ENCODE data around the gene GALNS. TPM values are rescaled to one million over a fixed set of nuclear protein-coding genes. Genes with fewer than 3 reads are reported as not detected.

GALNS gene
- total and polyA plus RNA-seq, 2 of the 8 experiments (the other 6 are each of a cell fraction or from before 2014, with no cell fraction given): 8.9 to 17.8 TPM

DNA sequence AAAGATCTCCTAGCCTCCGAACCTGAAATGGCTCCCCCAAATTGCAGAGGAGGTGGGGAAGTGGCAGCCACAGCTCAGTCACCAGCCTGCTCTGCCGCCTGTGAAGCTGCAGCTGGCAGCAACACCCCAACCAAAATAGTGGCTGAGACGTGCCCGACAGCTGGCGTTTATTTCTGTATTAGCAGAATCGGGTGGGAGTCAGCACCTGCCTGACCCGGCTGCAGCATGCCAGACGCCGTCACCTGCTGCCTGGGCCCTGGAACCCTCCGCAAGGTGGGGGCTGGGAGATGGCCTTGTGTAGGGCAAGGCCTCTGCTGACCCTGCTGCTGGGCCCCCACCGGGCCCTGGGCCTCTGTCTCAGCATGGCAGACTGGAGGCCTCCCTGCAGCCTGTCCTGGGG, 27.2 kb upstream of the GALNS start:
- DNase-seq (ENCODE audit: low read depth in 1 of 2, low spot score in 2 of 2) (no peak), FAIRE-seq (no peak)
- H3K9me3 ChIP-seq (ENCODE audit: insufficient read depth in 2 of 2, low read depth in 1 of 2, low read length in 1 of 2): no peaks in the 10 kb centered on the region
- no peak overlapping the region for H3K14ac ChIP-seq (ENCODE audit: insufficient read length)
- H2AFZ ChIP-seq (ENCODE audit: low read length): no peak overlapping the region
- ChIA-PET POLR2A (ENCODE audit: partially characterized antibody) (interaction anchor here (0.7 kb wide), 1 partner anchor 224 kb away, joined by 3 read pairs; no protein-coding TSS in a partner anchor), CTCF (ENCODE audit: partially characterized antibody) (no interaction called here)
- H3K23ac ChIP-seq (ENCODE audit: insufficient read length): no peak overlapping the region
- peaks cover 0 to 7% (median 1%) of the 10 kb centered on the region in 4 experiments; a peak in 2 of 7 replicates for H3K27me3 ChIP-seq (replicated peaks in 1 of 4; ENCODE audit: control insufficient read depth in 3 of 4, extremely low read depth in 1 of 4, insufficient read depth in 3 of 4, low read length in 3 of 4)
- no peak overlapping the region for H2BK12ac ChIP-seq (ENCODE audit: low read depth, low read length)
- H3K9ac ChIP-seq (replicated peaks in 1 of 4; ENCODE audit: extremely low read depth in 1 of 4, low read depth in 3 of 4, low read length in 3 of 4): no peak overlapping the region
- WGBS, 2 experiments (ENCODE audit: extremely low coverage in 1 of 2, insufficient coverage in 1 of 2, insufficient read length in 1 of 2, insufficient replicate concordance in 2 of 2, low coverage in 1 of 2, low lambda C conversion rate in 2 of 2, missing lambda C conversion rate in 1 of 2): 93% methylated on average over 11 of the region's 11 CpGs; no CpG with 5 or more reads in 1 of the 2 experiments
- no peak overlapping the region for H2BK5ac ChIP-seq (ENCODE audit: low read depth, low read length)
- H3K36me3 ChIP-seq (ENCODE audit: control insufficient read depth in 2 of 4, insufficient read depth in 4 of 4, low read length in 3 of 4): no peaks in the 10 kb centered on the region
- no peak overlapping the region for H2BK20ac ChIP-seq (ENCODE audit: low read length)
- H4K20me1 ChIP-seq (replicated peaks in 1 of 2; ENCODE audit: control insufficient read depth in 1 of 2, insufficient read depth in 2 of 2, low read length in 2 of 2): peaks cover 0 to 4% of the 10 kb centered on the region in 2 experiments
- no peak overlapping the region for H3K18ac ChIP-seq (ENCODE audit: extremely low read depth, low read length)
- H3K79me2 ChIP-seq (ENCODE audit: control insufficient read depth in 1 of 2, insufficient read depth in 2 of 2, low read length in 2 of 2): no peaks in the 10 kb centered on the region
- no peak overlapping the region for H4K5ac ChIP-seq (ENCODE audit: insufficient read length, low read depth, low read length)
- H4K91ac ChIP-seq (replicated peaks; ENCODE audit: insufficient read length, low read length): no peak overlapping the region
- H3K4me3 ChIP-seq (ENCODE audit: extremely low read depth in 1 of 4, insufficient read depth in 2 of 4, low read depth in 3 of 4, low read length in 4 of 4): no peak overlapping the region
- H2AK5ac ChIP-seq (ENCODE audit: low read depth, low read length): no peak overlapping the region
- H4K8ac ChIP-seq (ENCODE audit: extremely low read depth, insufficient read depth, low read length): no peak overlapping the region
- H3K23me2 ChIP-seq (ENCODE audit: low read depth, low read length): no peaks in the 10 kb centered on the region; the same call in 1 of the 2 replicates
- H2BK120ac ChIP-seq (replicated peaks; ENCODE audit: low read depth, low read length): no peak overlapping the region
- H3K56ac ChIP-seq (replicated peaks; ENCODE audit: insufficient read length, low read depth, low read length): no peak overlapping the region
- H3K79me1 ChIP-seq (ENCODE audit: low read depth, low read length): no peaks in the 10 kb centered on the region; the same call in 1 of the 2 replicates
- H3K27ac ChIP-seq (ENCODE audit: low read depth, low read length): no peak overlapping the region
- H3K4ac ChIP-seq (replicated peaks; ENCODE audit: insufficient read length, low read depth, low read length): no peak overlapping the region
- no peak overlapping the region for H3K4me2 ChIP-seq (ENCODE audit: insufficient read depth in 1 of 2, low read depth in 2 of 2, low read length in 2 of 2)
- peaks cover 0 to 9% (median 6%) of the 10 kb centered on the region in 4 experiments; a peak in 4 of 7 replicates for H3K4me1 ChIP-seq (replicated peaks in 1 of 4; ENCODE audit: control insufficient read depth in 3 of 4, insufficient read depth in 4 of 4, low read length in 3 of 4)
- no peak overlapping the region for H2BK15ac ChIP-seq (ENCODE audit: low read length)
- no peak for TF ChIP-seq CHD1 (IDR thresholded peaks at IDR 0.05; ENCODE audit: low read depth, low read length)
- no peak for TF ChIP-seq HDAC2 (IDR thresholded peaks at IDR 0.05; ENCODE audit: borderline replicate concordance in 1 of 2, low read depth in 2 of 2, low read length in 2 of 2)
- no peak for TF ChIP-seq SP1 (IDR thresholded peaks at IDR 0.05; ENCODE audit: low read depth, low read length)
- no peak for TF ChIP-seq TAF7 (optimal IDR thresholded peaks at IDR 0.05; ENCODE audit: borderline replicate concordance, low read depth, low read length)
- no peak for TF ChIP-seq CBX8 (IDR thresholded peaks at IDR 0.05; ENCODE audit: borderline replicate concordance, low read depth, low read length)
- no peak for TF ChIP-seq CREB1 (IDR thresholded peaks at IDR 0.05)
- TF ChIP-seq MAFK (IDR thresholded peaks at IDR 0.05; ENCODE audit: low read depth, low read length): no peak
